Prostate gland (tissue), 2 donors: ENCODE data around the gene RAB35. TPM values are rescaled to one million over a fixed set of nuclear protein-coding genes. Genes with fewer than 3 reads are reported as not detected.

Experiments
- DNase-seq: peaks from one replicate; pipeline ENCODE4 v3.0.0-alpha.2; 2019; ENCODE audit warnings: low spot score
- H3K27ac ChIP-seq, 2 donors: fragments of 200-600 bp; sonication (generic); 2 replicates each; pipeline ENCODE4 v1.5.1; 2017 to 2019
- H3K27me3 ChIP-seq: fragments of 200-600 bp; sonication (generic); replicated peaks from 2 replicates; pipeline ENCODE4 v1.5.1; 2019; ENCODE audit not compliant: insufficient read depth
- H3K36me3 ChIP-seq, 2 donors: fragments of 200-600 bp; sonication (generic); 1 replicate in 1 of 2; 2 replicates in 1 of 2; pipeline versions ENCODE4 v1.5.1 to v1.8.1; 2017 to 2019
- H3K4me1 ChIP-seq: fragments of 200-600 bp; sonication (generic); replicated peaks from 2 replicates; pipeline ENCODE4 v1.5.1; 2019
- H3K4me3 ChIP-seq, 2 donors: fragments of 200-600 bp; sonication (generic); 2 replicates each; pipeline ENCODE4 v1.5.1; 2017 to 2019
- H3K9me3 ChIP-seq: fragments of 200-600 bp; sonication (generic); 2 replicates; pipeline ENCODE4 v1.5.1; 2017
- POLR2A ChIP-seq: fragments of 450-650 bp; IDR thresholded peaks from one replicate; pipeline ENCODE4 v1.6.1; 2016; ENCODE audit warnings: antibody characterized with exemption, mild to moderate bottlenecking
- POLR2AphosphoS5 ChIP-seq: sonication (generic); formaldehyde crosslinking; IDR thresholded peaks from one replicate; pipeline ENCODE4 v1.6.1; 2017; ENCODE audit warnings: antibody characterized with exemption
- WGBS: methylation state at CpG from one replicate; pipeline ENCODE4 v1.1.5; 2018; 5-methylcytosine and 5-hydroxymethylcytosine counted together
- intact Hi-C: fragments of 100-400 bp; cut with DNase I; formaldehyde crosslinking; loops from one replicate; pipeline ENCODE4 v1.14.2; 2022
- total RNA-seq, 2 donors: library from RNA; depleted of rRNA; stranded (reverse); fragments of >200 nt; gene quantifications; one replicate each; pipeline ENCODE4 v1.1.0, GENCODE V29; 2016
- TF ChIP-seq, protein P1 (sequence below), 4 experiments: fragments of 200-600 bp in 2 of 4; fragments of 450-650 bp in 2 of 4; sonication (generic) in 2 of 4; IDR thresholded peaks; 1 replicate in 3 of 4; 2 replicates in 1 of 4; pipeline ENCODE4 v1.5.1; 2016 to 2019; ENCODE audit warnings: antibody characterized with exemption in 4 of 4, mild to moderate bottlenecking in 2 of 4, moderate library complexity in 2 of 4

Gene RAB35
- total RNA-seq, 2 donors from 2014 or later, result 26.6 to 41.1 TPM

DNA sequence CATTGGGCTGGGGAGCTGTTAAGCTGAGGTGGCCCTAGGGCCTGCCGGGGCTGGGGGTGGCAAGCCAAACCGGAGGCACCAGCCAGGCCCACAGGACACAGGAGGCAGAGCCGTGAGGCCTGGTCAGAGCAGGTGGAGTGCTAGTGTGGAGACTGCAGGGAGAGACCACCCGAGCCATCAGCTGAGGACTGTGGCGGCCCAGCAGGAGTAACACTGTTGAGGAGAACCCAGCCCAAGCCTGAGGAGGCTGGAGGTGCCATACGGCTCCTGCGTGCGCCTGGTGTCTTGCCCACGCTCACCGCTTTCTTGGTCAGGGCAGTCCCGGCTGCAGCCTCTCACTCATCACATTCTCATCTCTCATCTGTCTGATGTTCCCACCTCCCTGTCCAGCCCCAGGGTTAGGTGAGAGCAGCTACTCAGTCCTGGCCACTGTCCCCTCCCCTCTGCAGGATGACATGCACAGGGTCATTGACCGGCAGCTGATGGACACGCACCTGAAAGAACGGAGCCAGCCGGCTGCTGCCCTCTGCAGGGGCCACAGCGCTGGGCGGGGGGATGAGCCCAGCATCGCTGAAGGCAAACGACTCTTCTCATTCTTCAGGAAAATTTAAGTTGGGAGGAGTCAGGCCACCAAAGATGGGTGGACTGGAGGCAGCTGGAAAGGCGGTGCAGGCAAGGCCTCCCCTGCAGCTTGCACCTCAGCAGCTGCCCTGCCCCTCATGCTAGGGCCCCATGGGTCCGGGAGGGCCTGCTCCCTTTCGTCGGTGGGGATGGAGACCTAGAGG, 23.8 kb downstream of the RAB35 start:
- no peak for TF ChIP-seq POLR2AphosphoS5
- TF ChIP-seq POLR2A, result no peak

DNA sequence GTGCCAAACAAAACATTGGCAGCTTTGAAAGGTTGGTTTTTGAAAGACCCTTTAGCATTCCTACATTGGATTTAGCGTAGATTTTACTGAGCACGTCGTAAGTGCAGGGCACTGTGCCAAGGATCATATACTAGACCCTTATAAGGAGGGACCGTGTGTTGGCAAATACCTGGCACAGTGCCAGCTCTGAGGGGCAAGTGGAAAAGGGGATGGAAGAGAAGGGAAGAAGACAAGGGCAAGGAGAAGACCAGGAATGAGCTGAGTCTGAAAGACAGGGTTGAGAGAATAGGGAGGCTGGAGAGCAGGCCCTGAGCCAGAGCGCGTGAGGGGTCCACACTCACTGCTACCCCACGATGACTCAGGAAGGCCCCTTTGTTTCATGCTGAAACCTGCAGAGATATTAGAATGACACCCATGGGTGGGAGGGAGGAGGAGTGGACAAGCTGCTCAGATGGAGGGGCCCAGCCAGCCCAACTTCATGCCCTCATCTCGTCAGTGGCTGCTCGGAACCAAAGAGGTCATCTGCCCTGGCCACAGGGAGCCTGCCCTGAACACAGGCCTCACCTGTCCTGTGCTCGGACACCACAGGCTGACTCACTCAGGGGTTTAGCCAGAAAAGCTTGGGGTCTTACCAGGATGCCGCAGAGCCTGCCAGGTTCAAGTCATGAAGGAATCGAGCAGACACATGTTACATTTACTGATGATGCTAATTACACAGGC, 25.0 kb downstream of the RAB35 start:
- H3K27ac ChIP-seq, result no peak overlapping the region
- intact Hi-C loops, result no loop called here
- TF ChIP-seq POLR2AphosphoS5, result no peak
- TF ChIP-seq POLR2A, result no peak
- TF ChIP-seq, protein P1, sequence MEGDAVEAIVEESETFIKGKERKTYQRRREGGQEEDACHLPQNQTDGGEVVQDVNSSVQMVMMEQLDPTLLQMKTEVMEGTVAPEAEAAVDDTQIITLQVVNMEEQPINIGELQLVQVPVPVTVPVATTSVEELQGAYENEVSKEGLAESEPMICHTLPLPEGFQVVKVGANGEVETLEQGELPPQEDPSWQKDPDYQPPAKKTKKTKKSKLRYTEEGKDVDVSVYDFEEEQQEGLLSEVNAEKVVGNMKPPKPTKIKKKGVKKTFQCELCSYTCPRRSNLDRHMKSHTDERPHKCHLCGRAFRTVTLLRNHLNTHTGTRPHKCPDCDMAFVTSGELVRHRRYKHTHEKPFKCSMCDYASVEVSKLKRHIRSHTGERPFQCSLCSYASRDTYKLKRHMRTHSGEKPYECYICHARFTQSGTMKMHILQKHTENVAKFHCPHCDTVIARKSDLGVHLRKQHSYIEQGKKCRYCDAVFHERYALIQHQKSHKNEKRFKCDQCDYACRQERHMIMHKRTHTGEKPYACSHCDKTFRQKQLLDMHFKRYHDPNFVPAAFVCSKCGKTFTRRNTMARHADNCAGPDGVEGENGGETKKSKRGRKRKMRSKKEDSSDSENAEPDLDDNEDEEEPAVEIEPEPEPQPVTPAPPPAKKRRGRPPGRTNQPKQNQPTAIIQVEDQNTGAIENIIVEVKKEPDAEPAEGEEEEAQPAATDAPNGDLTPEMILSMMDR (IDR thresholded peaks at IDR 0.05), result no peak
- peaks cover 0 to 4% of the 10 kb centered on the region in 2 donors for H3K36me3 ChIP-seq
- H3K27me3 ChIP-seq, result no peaks in the 10 kb centered on the region
- DNase-seq, result no peak
- no peak overlapping the region for H3K4me3 ChIP-seq
- H3K9me3 ChIP-seq, result no peaks in the 10 kb centered on the region
- H3K4me1 ChIP-seq, result peaks cover 3% of the 10 kb centered on the region
- WGBS, result 75% methylated on average over 12 of the region's 12 CpGs

More for the DNA sequence above, 23.8 kb downstream of the RAB35 start:
- no peak for DNase-seq
- H3K9me3 ChIP-seq, result no peaks in the 10 kb centered on the region
- peaks cover 0 to 10% of the 10 kb centered on the region in 2 donors for H3K36me3 ChIP-seq
- no peaks in the 10 kb centered on the region for H3K4me1 ChIP-seq
- 84% methylated on average over 23 of the region's 23 CpGs for WGBS
- intact Hi-C loops, result no loop called here
- no peak overlapping the region for H3K27ac ChIP-seq
- no peak overlapping the region for H3K4me3 ChIP-seq
- no peaks in the 10 kb centered on the region for H3K27me3 ChIP-seq

DNA sequence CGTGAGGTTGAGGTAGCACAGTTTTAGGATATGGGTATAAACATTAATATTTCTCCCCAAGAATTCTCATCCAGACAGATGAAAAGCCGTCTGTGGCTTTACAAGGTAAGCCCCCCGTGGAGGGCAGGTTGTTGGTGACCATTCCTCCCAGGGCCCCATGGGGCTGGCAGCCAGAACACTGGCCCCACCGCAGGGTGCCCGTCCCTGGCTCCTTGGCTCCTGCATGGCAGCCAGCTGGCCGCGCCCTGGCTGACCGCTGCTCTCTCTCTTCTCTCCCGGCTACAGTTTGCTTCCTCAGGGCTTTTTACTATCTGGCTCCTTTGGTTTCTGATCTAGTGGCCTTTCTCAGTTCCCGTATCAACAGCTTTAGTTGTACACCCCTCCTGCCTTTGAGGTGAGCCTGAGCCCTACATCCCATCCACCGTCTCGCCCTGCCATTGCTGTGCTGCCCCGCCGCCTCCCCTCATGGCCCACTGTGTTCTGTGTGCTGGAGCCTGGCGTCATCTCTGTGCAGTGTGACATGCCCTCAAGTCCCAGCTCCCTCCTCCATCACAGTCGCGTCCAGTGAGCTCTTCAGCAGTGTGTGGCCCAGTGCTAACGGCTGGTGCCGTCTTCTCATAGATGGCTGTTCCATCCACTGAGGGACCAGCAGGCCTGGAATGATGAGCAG, 25.8 kb downstream of the RAB35 start:
- intact Hi-C loops, result no loop called here
- no peaks in the 10 kb centered on the region for H3K36me3 ChIP-seq
- DNase-seq, result no peak
- H3K4me3 ChIP-seq, result no peak overlapping the region
- H3K27me3 ChIP-seq, result no peaks in the 10 kb centered on the region
- TF ChIP-seq POLR2AphosphoS5, result no peak
- TF ChIP-seq, protein P1 (IDR thresholded peaks at IDR 0.05), result no peak
- TF ChIP-seq POLR2A, result no peak
- H3K9me3 ChIP-seq, result no peaks in the 10 kb centered on the region
- no peak overlapping the region for H3K27ac ChIP-seq
- 86% methylated on average over 19 of the region's 19 CpGs for WGBS
- H3K4me1 ChIP-seq, result peaks cover 3% of the 10 kb centered on the region

DNA sequence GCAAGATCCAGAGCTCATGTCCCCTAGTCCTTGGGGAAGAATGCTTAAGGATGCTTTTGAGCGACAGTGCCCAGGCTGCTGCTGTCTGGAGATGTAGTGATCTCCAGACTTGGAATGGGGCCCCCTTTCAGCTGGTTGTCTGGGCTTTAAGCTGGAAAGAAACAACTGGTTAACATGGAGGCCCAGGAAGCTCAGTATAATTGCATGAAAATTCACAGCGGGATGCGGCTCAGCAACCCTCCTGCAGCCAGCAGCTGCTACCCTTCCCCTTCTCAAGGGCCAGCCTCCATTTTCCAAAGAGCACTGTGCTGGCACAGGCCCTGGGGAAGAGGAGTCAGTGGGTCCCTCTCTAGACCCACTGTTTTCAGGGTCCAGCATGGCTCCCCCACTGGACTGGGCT, 26.3 kb downstream of the RAB35 start:
- no peaks in the 10 kb centered on the region for H3K27me3 ChIP-seq
- H3K4me3 ChIP-seq, result no peak overlapping the region
- DNase-seq, result no peak
- no peaks in the 10 kb centered on the region for H3K9me3 ChIP-seq
- TF ChIP-seq POLR2AphosphoS5 (no peak), POLR2A (no peak)
- TF ChIP-seq, protein P1 (IDR thresholded peaks at IDR 0.05), result no peak
- H3K4me1 ChIP-seq, result peaks cover 3% of the 10 kb centered on the region
- 77% methylated on average over 2 of the region's 3 CpGs for WGBS
- intact Hi-C loops, result no loop called here
- H3K36me3 ChIP-seq, result no peaks in the 10 kb centered on the region
- H3K27ac ChIP-seq, result no peak overlapping the region

DNA sequence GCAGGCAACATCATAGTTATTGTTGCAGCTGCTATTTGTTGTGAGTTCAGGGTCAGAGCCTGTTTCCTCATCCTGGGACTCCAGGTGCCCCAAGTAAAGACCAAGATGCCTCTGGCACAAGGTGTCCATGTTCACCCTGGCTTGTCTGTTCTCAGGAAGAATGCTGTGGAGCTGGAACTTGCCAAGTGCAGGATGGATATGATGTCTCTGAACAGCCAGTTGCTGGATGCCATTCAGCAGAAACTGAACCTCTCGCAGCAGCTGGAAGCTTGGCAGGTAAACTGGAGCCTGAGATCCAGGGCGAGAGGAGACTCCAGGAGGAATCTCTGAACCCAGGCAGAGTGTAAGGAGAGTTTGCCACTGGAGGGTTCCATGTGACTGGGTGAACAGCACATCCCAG, 26.8 kb downstream of the RAB35 start:
- Histone ChIP-seq H3K27me3 (no peaks in the 10 kb centered on the region), H3K27ac (no peak overlapping the region), H3K4me3 (no peak overlapping the region), H3K36me3 (no peaks in the 10 kb centered on the region), H3K9me3 (no peaks in the 10 kb centered on the region), H3K4me1 (peaks cover 3% of the 10 kb centered on the region)
- no peak for DNase-seq
- WGBS, result 73% methylated on average over 2 of the region's 2 CpGs
- TF ChIP-seq, protein P1 (IDR thresholded peaks at IDR 0.05), result no peak
- TF ChIP-seq POLR2A (no peak), POLR2AphosphoS5 (no peak)
- intact Hi-C loops, result loop anchor here (10.0 kb wide), 1 partner anchor 105 kb away; the partner anchor contains the start of gene BICDL1
